GM23338 (cell line): Measurements from ENCODE around the gene MPRIP. TPM values are rescaled to one million over a fixed set of nuclear protein-coding genes. Genes with fewer than 3 reads are reported as not detected.
A peak's percentile ranks its signal among the peaks of the same experiment; 100 is the strongest.

ENCODE experiments used
- ATAC-seq: fragments of 200-7000 bp; cut with Tn5 transposase; 3 replicates; pipeline ENCODE4 v1.9.1; 2020
- DNase-seq: peaks from one replicate; pipeline ENCODE4 v3.0.0-alpha.2; 2015; ENCODE audit warnings: low spot score
- H2AFZ ChIP-seq: fragments of 200-600 bp; sonication (generic); 2 replicates; pipeline ENCODE4 v1.8.0; 2016; ENCODE audit warnings: antibody characterized with exemption, mild to moderate bottlenecking, moderate library complexity
- H3F3A ChIP-seq: fragments of 200-600 bp; sonication (generic); replicated peaks from 2 replicates; pipeline ENCODE4 v1.8.0; 2017; ENCODE audit warnings: antibody characterized with exemption, mixed run types, low read depth
- H3K27ac ChIP-seq: fragments of 200-600 bp; sonication (generic); 2 replicates; pipeline ENCODE4 v1.6.1; 2016; ENCODE audit warnings: low read depth
- H3K27me3 ChIP-seq: fragments of 200-600 bp; sonication (generic); 2 replicates; pipeline ENCODE4 v1.8.0; 2016; ENCODE audit warnings: mild to moderate bottlenecking, mixed run types, moderate library complexity; ENCODE audit not compliant: insufficient read depth
- H3K36me3 ChIP-seq: fragments of 200-600 bp; sonication (generic); 2 replicates; pipeline ENCODE4 v1.8.0; 2016; ENCODE audit warnings: mild to moderate bottlenecking; ENCODE audit not compliant: insufficient read depth
- H3K4me1 ChIP-seq: fragments of 200-600 bp; sonication (generic); 2 replicates; pipeline ENCODE4 v1.8.0; 2016; ENCODE audit warnings: mild to moderate bottlenecking, moderate library complexity; ENCODE audit not compliant: insufficient read depth
- H3K4me2 ChIP-seq: fragments of 200-600 bp; sonication (generic); 2 replicates; pipeline ENCODE4 v1.7.1; 2017; ENCODE audit warnings: mixed run types
- H3K4me3 ChIP-seq: fragments of 200-600 bp; sonication (generic); 2 replicates; pipeline ENCODE4 v1.6.1; 2016; ENCODE audit warnings: mixed run types
- H3K79me2 ChIP-seq: fragments of 200-600 bp; sonication (generic); replicated peaks from 2 replicates; pipeline ENCODE4 v1.8.0; 2017; ENCODE audit warnings: mild to moderate bottlenecking; ENCODE audit not compliant: insufficient read depth
- H3K9me2 ChIP-seq: fragments of 200-600 bp; sonication (generic); 2 replicates; pipeline ENCODE4 v1.8.0; 2017; ENCODE audit not compliant: insufficient read depth
- H4K20me1 ChIP-seq: fragments of 200-600 bp; sonication (generic); replicated peaks from 2 replicates; pipeline ENCODE4 v1.8.0; 2017; ENCODE audit warnings: mild to moderate bottlenecking; ENCODE audit not compliant: insufficient read depth
- H3K27ac Mint-ChIP-seq: 2 replicates; pipeline ENCODE4 v1.8.0; 2020; ENCODE audit warnings: inconsistent platforms, mild to moderate bottlenecking, moderate library complexity, mixed read lengths
- H3K27me3 Mint-ChIP-seq: 3 replicates; pipeline ENCODE4 v1.8.0; 2022; ENCODE audit warnings: low read depth, mild to moderate bottlenecking, moderate library complexity, mixed read lengths, inconsistent platforms; ENCODE audit not compliant: insufficient read depth, poor library complexity
- H3K36me3 Mint-ChIP-seq: 3 replicates; pipeline ENCODE4 v1.8.0; 2021; ENCODE audit warnings: low read depth, mild to moderate bottlenecking, inconsistent platforms, moderate library complexity, mixed read lengths
- H3K4me1 Mint-ChIP-seq: 3 replicates; pipeline ENCODE4 v1.8.0; 2020; ENCODE audit warnings: mild to moderate bottlenecking, inconsistent platforms, mixed read lengths
- H3K4me3 Mint-ChIP-seq: 3 replicates; pipeline ENCODE4 v1.8.0; 2021; ENCODE audit warnings: moderate library complexity, mild to moderate bottlenecking, inconsistent platforms, mixed read lengths
- H3K9me3 Mint-ChIP-seq: 3 replicates; pipeline ENCODE4 v1.8.0; 2020; ENCODE audit warnings: moderate library complexity, mild to moderate bottlenecking, inconsistent platforms, mixed read lengths
- CREB1 ChIP-seq: fragments of 250-450 bp; sonication (Bioruptor Pico); IDR thresholded peaks from 2 replicates; pipeline ENCODE4 v1.5.0; 2020; ENCODE audit warnings: low read depth, mild to moderate bottlenecking, moderate library complexity
- CTCF ChIP-seq, 2 experiments: fragments of 200-600 bp in 1 of 2; sonication (generic) in 1 of 2; conservative IDR thresholded peaks; 2 replicates each; pipeline versions ENCODE4 v1.5.1 to v1.6.1; 2016 to 2017; ENCODE audit warnings: antibody characterized with exemption in 2 of 2, low read depth in 2 of 2, mild to moderate bottlenecking in 2 of 2, moderate library complexity in 1 of 2
- EZH2 ChIP-seq: fragments of 200-600 bp; sonication (generic); IDR thresholded peaks from one replicate; pipeline ENCODE4 v1.8.0; 2017; ENCODE audit warnings: antibody characterized with exemption, mild to moderate bottlenecking, low read depth; ENCODE audit not compliant: unreplicated experiment
- EZH2phosphoT487 ChIP-seq: fragments of 200-600 bp; sonication (generic); IDR thresholded peaks from one replicate; pipeline ENCODE4 v1.8.1; 2018; ENCODE audit warnings: antibody characterized with exemption; ENCODE audit not compliant: unreplicated experiment
- JUNB ChIP-seq: IDR thresholded peaks from one replicate; pipeline ENCODE4 v1.6.1; 2016; ENCODE audit warnings: antibody characterized with exemption; ENCODE audit not compliant: unreplicated experiment
- POLR2AphosphoS5 ChIP-seq: IDR thresholded peaks from 2 replicates; pipeline ENCODE4 v1.6.1; 2016; ENCODE audit warnings: antibody characterized with exemption, low read depth
- REST ChIP-seq: IDR thresholded peaks from one replicate; pipeline ENCODE4 v1.6.1; 2018; ENCODE audit warnings: antibody characterized with exemption; ENCODE audit not compliant: unreplicated experiment
- ZNF331 ChIP-seq: fragments of 250-450 bp; sonication (Bioruptor Pico); IDR thresholded peaks from 2 replicates; pipeline ENCODE4 v1.5.0; 2020; ENCODE audit warnings: low read depth, mild to moderate bottlenecking, moderate library complexity
- polyA plus RNA-seq: library from polyadenylated mRNA; unstranded; fragments of >200 nt; fragmentation: Nextera tagmentation; extraction: Ambion mirVana; gene quantifications from 2 replicates; pipeline ENCODE4 v1.2.1, GENCODE V29; 2016
- total RNA-seq: library from RNA; depleted of rRNA; stranded (reverse); fragments of >200 nt; shearing (Covaris generic); gene quantifications from 2 replicates; pipeline ENCODE4 v1.2.3, GENCODE V29; 2014

The MPRIP gene
- total and polyA plus RNA-seq, 2 experiments from 2014 or later = 39.3 to 113 TPM

DNA sequence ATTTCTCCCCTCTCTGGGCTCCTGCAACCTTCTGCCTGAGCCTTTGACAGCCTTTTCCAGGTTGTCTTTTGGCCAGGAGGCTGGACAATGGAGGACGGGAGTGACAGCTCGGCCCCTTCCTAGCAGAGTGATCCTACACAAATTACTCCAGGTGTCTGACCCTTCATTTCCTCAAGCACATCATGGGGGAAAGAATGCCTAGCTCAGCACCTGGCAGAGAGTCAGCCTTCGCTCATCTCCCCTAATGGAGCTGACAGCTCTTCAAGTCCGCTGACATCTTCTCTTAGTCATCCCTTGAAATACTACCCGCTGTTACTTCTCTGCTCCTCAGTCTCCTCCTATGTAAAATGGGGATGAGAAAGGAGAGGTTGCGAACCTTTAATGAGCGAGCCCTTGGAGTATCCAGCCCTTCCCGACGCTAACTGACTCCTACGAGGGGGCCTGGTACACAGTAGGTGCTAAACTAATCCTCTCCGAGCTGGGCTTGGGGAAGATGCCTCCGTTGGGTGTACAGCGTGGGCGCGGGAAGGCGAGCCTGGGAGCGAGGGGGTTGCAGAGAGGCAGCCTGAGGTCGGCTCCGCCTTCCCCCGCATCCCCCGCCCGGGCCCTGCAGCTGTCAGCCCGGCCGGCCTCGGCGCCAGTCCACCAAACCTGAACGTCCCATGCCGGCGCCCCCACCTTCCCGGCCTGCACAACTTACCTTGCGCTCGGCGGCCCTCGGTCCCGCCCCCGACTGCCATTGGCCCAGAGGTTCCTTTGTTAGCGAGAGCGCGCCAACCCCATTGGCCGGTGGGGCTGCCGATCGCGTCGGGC lies 480 bp upstream of the MPRIP start:
- no peak for TF ChIP-seq REST
- TF ChIP-seq EZH2 = no peak
- TF ChIP-seq CREB1 = peak; percentile 49; the same call in 1 of the 2 replicates
- TF ChIP-seq EZH2phosphoT487 = no peak
- no peak for TF ChIP-seq ZNF331
- no peak for TF ChIP-seq CTCF (conservative IDR thresholded peaks at IDR 0.05; ENCODE audit: low read depth in 2 of 2)
- no peak for TF ChIP-seq JUNB
- TF ChIP-seq POLR2AphosphoS5 = no peak
- H3K4me2 ChIP-seq = peak overlapping the region; percentile 94
- peaks cover 32% of the 10 kb centered on the region for H4K20me1 ChIP-seq
- H3K36me3 ChIP-seq = no peaks in the 10 kb centered on the region
- no peaks in the 10 kb centered on the region for H3K9me3 Mint-ChIP-seq
- H3K4me1 ChIP-seq = peaks cover 30% of the 10 kb centered on the region
- H3K4me3 Mint-ChIP-seq = peak overlapping the region; percentile 75
- H3K27ac ChIP-seq = no peak overlapping the region
- peaks cover 22% of the 10 kb centered on the region for H3K27me3 Mint-ChIP-seq
- no peaks in the 10 kb centered on the region for H3K9me2 ChIP-seq
- peak overlapping the region; percentile 82 for H3K4me3 ChIP-seq
- H3K36me3 Mint-ChIP-seq = peaks cover 11% of the 10 kb centered on the region
- peaks cover 39% of the 10 kb centered on the region for H3K79me2 ChIP-seq
- H3K4me1 Mint-ChIP-seq = peaks cover 32% of the 10 kb centered on the region
- no peak overlapping the region for H3K27ac Mint-ChIP-seq
- H3F3A ChIP-seq = no peaks in the 10 kb centered on the region
- peak overlapping the region; percentile 98 for H2AFZ ChIP-seq
- ATAC-seq (peak; percentile 95), DNase-seq (peak; percentile 99)
- H3K27me3 ChIP-seq = peaks cover 5% of the 10 kb centered on the region; the same call in 1 of the 2 replicates
